RKO (cell line): ENCODE data around the gene MRFAP1L1.
A peak's percentile ranks its signal among the peaks of the same experiment; 100 is the strongest.
"Not testable (repeated sequence)": the region's sequence is repeated elsewhere in the genome, so short reads cannot be mapped to it uniquely, and the experiment has no call there.

Experiments used
- DNase-seq: peaks from one replicate; pipeline ENCODE4 v3.0.0-alpha.2; 2016; ENCODE audit warnings: low spot score

MRFAP1L1 gene

GRCh38 chr4:6734165-6734786 lies 24.6 kb upstream of the MRFAP1L1 start:
- no peak for DNase-seq

GRCh38 chr4:6733358-6734164 lies 23.9 kb upstream of the MRFAP1L1 start:
- DNase-seq: no peak

- peak; percentile 87 for DNase-seq
Measured at GRCh38 chr4:6732441-6733357, 23.0 kb upstream of the MRFAP1L1 start.

GRCh38 chr4:6731780-6732179 lies 22.1 kb upstream of the MRFAP1L1 start:
- DNase-seq: no peak

GRCh38 chr4:6731318-6731675 lies 21.6 kb upstream of the MRFAP1L1 start:
- no peak for DNase-seq

- DNase-seq: no peak
Measured at GRCh38 chr4:6730603-6731317, 21.1 kb upstream of the MRFAP1L1 start.

- DNase-seq: no peak
Measured at GRCh38 chr4:6728320-6729029, 18.8 kb upstream of the MRFAP1L1 start.

- DNase-seq: no peak
Measured at GRCh38 chr4:6727943-6728250, 18.2 kb upstream of the MRFAP1L1 start.

GRCh38 chr4:6727081-6727942 lies 17.6 kb upstream of the MRFAP1L1 start:
- no peak for DNase-seq

GRCh38 chr4:6725427-6725961 lies 15.8 kb upstream of the MRFAP1L1 start:
- DNase-seq: not testable (repeated sequence)

- DNase-seq: no peak
Measured at GRCh38 chr4:6724421-6725111, 14.9 kb upstream of the MRFAP1L1 start.

GRCh38 chr4:6723851-6724250 lies 14.2 kb upstream of the MRFAP1L1 start:
- DNase-seq: no peak

GRCh38 chr4:6722891-6723290 lies 13.2 kb upstream of the MRFAP1L1 start:
- no peak for DNase-seq

- no peak for DNase-seq
Measured at GRCh38 chr4:6721121-6721520, 11.5 kb upstream of the MRFAP1L1 start.

- peak; percentile 75 for DNase-seq
Measured at GRCh38 chr4:6720202-6720699, 10.6 kb upstream of the MRFAP1L1 start.

GRCh38 chr4:6719611-6720179 lies 10.0 kb upstream of the MRFAP1L1 start:
- DNase-seq: no peak

GRCh38 chr4:6718932-6719610 lies 9.4 kb upstream of the MRFAP1L1 start:
- no peak for DNase-seq

GRCh38 chr4:6716958-6717655 lies 7.4 kb upstream of the MRFAP1L1 start:
- DNase-seq: peak; percentile 65
